ENCODE measurements around the gene PNPLA7.
"Not testable (repeated sequence)": the region's sequence is repeated elsewhere in the genome, so short reads cannot be mapped to it uniquely, and the experiment has no call there.

The PNPLA7 gene

GRCh38 chr9:137574192-137574591 is 24.0 kb upstream of the PNPLA7 start:
- DNase-seq = no peak

- no peak for DNase-seq
Observed at GRCh38 chr9:137570566-137570965, 20.4 kb upstream of the PNPLA7 start.

- no peak for DNase-seq
Observed at GRCh38 chr9:137569609-137570203, 19.5 kb upstream of the PNPLA7 start.

GRCh38 chr9:137568445-137568844 is 18.2 kb upstream of the PNPLA7 start:
- DNase-seq = not testable (repeated sequence)

- no peak for DNase-seq
Observed at GRCh38 chr9:137564817-137565411, 14.7 kb upstream of the PNPLA7 start.

GRCh38 chr9:137564134-137564533 is 13.9 kb upstream of the PNPLA7 start:
- no peak for DNase-seq

GRCh38 chr9:137558127-137558526 is 7.9 kb upstream of the PNPLA7 start:
- no peak for DNase-seq

GRCh38 chr9:137556069-137556838 is 6.1 kb upstream of the PNPLA7 start:
- DNase-seq = no peak

GRCh38 chr9:137555179-137555578 is 5.0 kb upstream of the PNPLA7 start:
- DNase-seq = no peak

- DNase-seq = no peak
Observed at GRCh38 chr9:137554349-137554748, 4.1 kb upstream of the PNPLA7 start.

GRCh38 chr9:137553654-137554053 is 3.5 kb upstream of the PNPLA7 start:
- DNase-seq = not testable (repeated sequence)

GRCh38 chr9:137552022-137552768 is 2.0 kb upstream of the PNPLA7 start:
- peak; percentile 26 for DNase-seq

- DNase-seq = peak; percentile 89 to 90
Observed at GRCh38 chr9:137551264-137552021, 1.2 kb upstream of the PNPLA7 start, which contains the start of gene MRPL41. MRPL41 (plus strand) TSS chr9:137551879; CDS start chr9:137552082, 203 bp downstream.

GRCh38 chr9:137550958-137551263 is 709 bp upstream of the PNPLA7 start:
- DNase-seq = not testable (repeated sequence)

- DNase-seq = no peak
Observed at GRCh38 chr9:137547687-137548543, 2.3 kb downstream of the PNPLA7 start.

- no peak for DNase-seq
Observed at GRCh38 chr9:137545123-137545522, 5.1 kb downstream of the PNPLA7 start.

GRCh38 chr9:137544176-137544760 is 5.9 kb downstream of the PNPLA7 start:
- DNase-seq = no peak

GRCh38 chr9:137543237-137543963 is 6.8 kb downstream of the PNPLA7 start:
- DNase-seq = no peak

GRCh38 chr9:137542486-137542885 is 7.7 kb downstream of the PNPLA7 start:
- no peak for DNase-seq

GRCh38 chr9:137540536-137540935 is 9.7 kb downstream of the PNPLA7 start:
- no peak for DNase-seq

GRCh38 chr9:137538058-137538457 is 12.1 kb downstream of the PNPLA7 start:
- no peak for DNase-seq

All from activated CD4-positive, alpha-beta T cell treated with anti-CD3 and anti-CD28 coated beads, Interleukin-2, amount 50 U/mL, for 48 hours (primary cell).